ENCODE results near the gene NFIB. TPM values are rescaled to one million over a fixed set of nuclear protein-coding genes. Genes with fewer than 3 reads are reported as not detected.

The NFIB gene
- polyA plus RNA-seq, 4 donors = 17.7 to 53.9 (median 26.4) TPM

- DNase-seq (ENCODE audit: low read depth in 4 of 4, low spot score in 3 of 4) = no peak
Observed at GRCh38 chr9:14345354-14346230, 31.7 kb upstream of the NFIB start.

GRCh38 chr9:14344941-14345353 is 31.0 kb upstream of the NFIB start:
- DNase-seq (ENCODE audit: low read depth in 4 of 4, low spot score in 3 of 4) = no peak

- DNase-seq (ENCODE audit: low read depth in 4 of 4, low spot score in 3 of 4) = no peak
Observed at GRCh38 chr9:14344053-14344524, 30.1 kb upstream of the NFIB start.

GRCh38 chr9:14343261-14344031 is 29.5 kb upstream of the NFIB start:
- DNase-seq (ENCODE audit: low read depth in 4 of 4, low spot score in 3 of 4) = no peak

- DNase-seq (ENCODE audit: low read depth in 4 of 4, low spot score in 3 of 4) = no peak
Observed at GRCh38 chr9:14342736-14343135, 28.8 kb upstream of the NFIB start.

GRCh38 chr9:14341437-14342122 is 27.6 kb upstream of the NFIB start:
- no peak for DNase-seq (ENCODE audit: low read depth in 4 of 4, low spot score in 3 of 4)

- DNase-seq (ENCODE audit: low read depth in 4 of 4, low spot score in 3 of 4) = no peak
Observed at GRCh38 chr9:14340994-14341393, 27.1 kb upstream of the NFIB start.

GRCh38 chr9:14340219-14340873 is 26.4 kb upstream of the NFIB start:
- no peak for DNase-seq (ENCODE audit: low read depth in 4 of 4, low spot score in 3 of 4)

- DNase-seq (ENCODE audit: low read depth in 4 of 4, low spot score in 3 of 4) = no peak
Observed at GRCh38 chr9:14339746-14340145, 25.8 kb upstream of the NFIB start.

- no peak for DNase-seq (ENCODE audit: low read depth in 4 of 4, low spot score in 3 of 4)
Observed at GRCh38 chr9:14337615-14338014, 23.7 kb upstream of the NFIB start.

GRCh38 chr9:14336244-14336643 is 22.3 kb upstream of the NFIB start:
- DNase-seq (ENCODE audit: low read depth in 4 of 4, low spot score in 3 of 4) = no peak

GRCh38 chr9:14331120-14331519 is 17.2 kb upstream of the NFIB start:
- no peak for DNase-seq (ENCODE audit: low read depth in 4 of 4, low spot score in 3 of 4)

GRCh38 chr9:14327036-14327435 is 13.1 kb upstream of the NFIB start:
- DNase-seq (ENCODE audit: low read depth in 4 of 4, low spot score in 3 of 4) = no peak

- DNase-seq (ENCODE audit: low read depth in 4 of 4, low spot score in 3 of 4) = no peak
Observed at GRCh38 chr9:14326264-14326826, 12.4 kb upstream of the NFIB start.

GRCh38 chr9:14325147-14325546 is 11.2 kb upstream of the NFIB start:
- no peak for DNase-seq (ENCODE audit: low read depth in 4 of 4, low spot score in 3 of 4)

- no peak for DNase-seq (ENCODE audit: low read depth in 4 of 4, low spot score in 3 of 4)
Observed at GRCh38 chr9:14323985-14324650, 10.2 kb upstream of the NFIB start.

GRCh38 chr9:14323083-14323971 is 9.4 kb upstream of the NFIB start:
- DNase-seq (ENCODE audit: low read depth in 4 of 4, low spot score in 3 of 4) = no peak

- no peak for DNase-seq (ENCODE audit: low read depth in 4 of 4, low spot score in 3 of 4)
Observed at GRCh38 chr9:14322211-14323082, 8.5 kb upstream of the NFIB start.
